AG09309 (cell line): ENCODE results near the gene SETX.

Experiments
- DNase-seq: peaks from one replicate; pipeline ENCODE4 v3.0.0-alpha.2; 2010; ENCODE audit warnings: low read depth
- H3K4me3 ChIP-seq: 2 replicates; pipeline ENCODE4 v1.5.1; 2011; ENCODE audit warnings: mild to moderate bottlenecking, low read depth, low read length, moderate library complexity; ENCODE audit not compliant: control insufficient read depth
- CTCF ChIP-seq: IDR thresholded peaks from 2 replicates; pipeline ENCODE4 v1.5.1; 2011; ENCODE audit warnings: mild to moderate bottlenecking, low read depth, low read length, inconsistent platforms; ENCODE audit not compliant: insufficient read depth, control insufficient read depth; ENCODE audit errors: missing control alignments

Gene SETX

GRCh38 chr9:132357764-132358163 lies 3.0 kb upstream of the SETX start:
- DNase-seq, result no peak
- H3K4me3 ChIP-seq, result no peak overlapping the region
- no peak for TF ChIP-seq CTCF

GRCh38 chr9:132356324-132356924 lies 1.6 kb upstream of the SETX start:
- no peak overlapping the region for H3K4me3 ChIP-seq
- no peak for DNase-seq
- no peak for TF ChIP-seq CTCF

- H3K4me3 ChIP-seq, result no peak overlapping the region
- TF ChIP-seq CTCF, result no peak
- no peak for DNase-seq
Observed at GRCh38 chr9:132351404-132352045, 3.3 kb downstream of the SETX start.

- no peak for DNase-seq
- TF ChIP-seq CTCF, result no peak
- no peak overlapping the region for H3K4me3 ChIP-seq
Observed at GRCh38 chr9:132350861-132351315, 3.9 kb downstream of the SETX start.

- no peak for DNase-seq
- no peak overlapping the region for H3K4me3 ChIP-seq
- TF ChIP-seq CTCF, result no peak
Observed at GRCh38 chr9:132348676-132349075, 6.1 kb downstream of the SETX start.

- TF ChIP-seq CTCF, result no peak
- no peak overlapping the region for H3K4me3 ChIP-seq
- no peak for DNase-seq
Observed at GRCh38 chr9:132346177-132346576, 8.6 kb downstream of the SETX start.
